Endothelial cell of umbilical vein (primary cell): ENCODE data around the gene SOHLH2. TPM values are rescaled to one million over a fixed set of nuclear protein-coding genes. Genes with fewer than 3 reads are reported as not detected.

Source experiments
- BruUV-seq: library from RNA; stranded (reverse); fragments of 400-500 nt; replicated peaks from 2 replicates; lab custom pipeline; 2021; lab: Mats Ljungman, UMichigan
- CTCF ChIA-PET: fragments of 300-600, 350-600 bp; sonication (Branson Sonifier 250); formaldehyde crosslinking; loops from one replicate; lab custom pipeline; 2021; ENCODE audit warnings: antibody characterized with exemption, inconsistent platforms; lab: Charles Lee
- POLR2A ChIA-PET: fragments of 300-600, 350-600 bp; sonication (Branson Sonifier 250); formaldehyde crosslinking; loops from one replicate; lab custom pipeline; 2021; ENCODE audit warnings: antibody characterized with exemption, inconsistent platforms; lab: Charles Lee
- DNase-seq: peaks from one replicate; pipeline ENCODE4 v3.0.0-alpha.2; 2011; ENCODE audit warnings: low read depth, low spot score
- FAIRE-seq: peaks from 2 replicates; lab custom pipeline; 2011; peaks lifted over from hg19 to GRCh38; lab: Jason Lieb, UNC
- H2AFZ ChIP-seq: 2 replicates; pipeline ENCODE4 v1.6.0; 2012; ENCODE audit warnings: low read depth, low read length, control low read depth, inconsistent platforms
- H3K27ac ChIP-seq: 2 replicates; pipeline ENCODE4 v1.5.1; 2011; ENCODE audit warnings: low read depth, mild to moderate bottlenecking, control low read depth, low read length, moderate library complexity; ENCODE audit not compliant: insufficient read depth
- H3K27me3 ChIP-seq, 2 experiments: 2 replicates each; pipeline versions ENCODE4 v1.6.0 to v1.6.1; 2011; ENCODE audit warnings: low read length in 2 of 2, mixed read lengths in 1 of 2; ENCODE audit not compliant: control insufficient read depth in 2 of 2, insufficient read depth in 2 of 2
- H3K36me3 ChIP-seq, 2 experiments: 2 replicates in 1 of 2; 3 replicates in 1 of 2; pipeline ENCODE4 v1.5.1; 2011; ENCODE audit warnings: low read length in 2 of 2, mild to moderate bottlenecking in 1 of 2, moderate library complexity in 1 of 2; ENCODE audit not compliant: control insufficient read depth in 2 of 2, insufficient read depth in 2 of 2; ENCODE audit errors: extremely low read depth in 1 of 2
- H3K4me1 ChIP-seq: 3 replicates; pipeline ENCODE4 v1.5.1; 2011; ENCODE audit warnings: mild to moderate bottlenecking, low read length; ENCODE audit not compliant: control insufficient read depth, insufficient read depth; ENCODE audit errors: extremely low read depth
- H3K4me2 ChIP-seq: 2 replicates; pipeline ENCODE4 v1.6.1; 2011; ENCODE audit warnings: low read length, control low read depth, mixed read lengths; ENCODE audit not compliant: insufficient read depth
- H3K4me3 ChIP-seq, 3 experiments: fragments of 200-600 bp in 1 of 3; sonication (generic), shearing (Covaris generic) in 1 of 3; replicated peaks in 1 of 3; 2 replicates each; pipeline ENCODE4 v1.5.1; 2011 to 2016; ENCODE audit warnings: control low read depth in 3 of 3, low read length in 3 of 3, mild to moderate bottlenecking in 2 of 3, inconsistent platforms in 1 of 3, low read depth in 1 of 3, moderate library complexity in 1 of 3; ENCODE audit not compliant: insufficient read depth in 1 of 3
- H3K79me2 ChIP-seq: 2 replicates; pipeline ENCODE4 v1.6.0; 2012; ENCODE audit warnings: low read length, inconsistent platforms; ENCODE audit not compliant: control insufficient read depth, insufficient read depth
- H3K9ac ChIP-seq: replicated peaks from 2 replicates; pipeline ENCODE3; 2011; ENCODE audit warnings: low read length, control low read depth; ENCODE audit not compliant: insufficient read depth; ENCODE audit errors: extremely low read depth
- H3K9me1 ChIP-seq: replicated peaks from 3 replicates; pipeline ENCODE4 v1.6.0; 2011; ENCODE audit warnings: mild to moderate bottlenecking, low read length; ENCODE audit not compliant: control insufficient read depth, insufficient read depth; ENCODE audit errors: extremely low read depth
- H3K9me3 ChIP-seq: replicated peaks from 2 replicates; pipeline ENCODE4 v1.5.1; 2012; ENCODE audit warnings: low read length, inconsistent platforms; ENCODE audit not compliant: control insufficient read depth, insufficient read depth
- H4K20me1 ChIP-seq: replicated peaks from 2 replicates; pipeline ENCODE3; 2011; ENCODE audit warnings: mild to moderate bottlenecking, low read length; ENCODE audit not compliant: control insufficient read depth, insufficient read depth; ENCODE audit errors: extremely low read depth
- CTCF ChIP-seq, 2 donors: IDR thresholded peaks; 1 replicate in 1 of 2; 2 replicates in 1 of 2; pipeline ENCODE4 v1.5.1; 2011; ENCODE audit warnings: low read length in 2 of 2, mild to moderate bottlenecking in 2 of 2, moderate library complexity in 2 of 2, control low read depth in 1 of 2, inconsistent platforms in 1 of 2, low read depth in 1 of 2; ENCODE audit not compliant: insufficient read depth in 1 of 2; ENCODE audit errors: extremely low read depth in 1 of 2
- EZH2 ChIP-seq: IDR thresholded peaks from 2 replicates; pipeline ENCODE4 v1.6.1; 2012; ENCODE audit warnings: borderline replicate concordance, low read depth, mild to moderate bottlenecking, moderate library complexity, low read length, inconsistent platforms; ENCODE audit not compliant: severe bottlenecking
- FOS ChIP-seq: IDR thresholded peaks from 2 replicates; pipeline ENCODE4 v1.6.1; 2011; ENCODE audit warnings: mild to moderate bottlenecking, low read length, moderate library complexity, borderline replicate concordance; ENCODE audit not compliant: insufficient read depth
- GATA2 ChIP-seq: IDR thresholded peaks from 2 replicates; pipeline ENCODE4 v1.7.0; 2011; ENCODE audit warnings: low read depth, mild to moderate bottlenecking, moderate library complexity, mixed read lengths, low read length; ENCODE audit not compliant: insufficient read length, insufficient read depth
- JUN ChIP-seq: IDR thresholded peaks from 2 replicates; pipeline ENCODE4 v1.6.1; 2011; ENCODE audit warnings: borderline replicate concordance, low read depth; ENCODE audit not compliant: insufficient read length, insufficient read depth
- MAX ChIP-seq: IDR thresholded peaks from 2 replicates; pipeline ENCODE4 v1.6.1; 2011; ENCODE audit not compliant: insufficient read depth, insufficient read length
- MYC ChIP-seq: IDR thresholded peaks from one replicate; pipeline ENCODE4 v1.6.1; 2011; ENCODE audit warnings: mild to moderate bottlenecking, low read depth, low read length
- POLR2A ChIP-seq: IDR thresholded peaks from 2 replicates; pipeline ENCODE4 v1.6.1; 2012; ENCODE audit warnings: low read depth, mild to moderate bottlenecking, control low read depth, low read length
- POLR2AphosphoS5 ChIP-seq: IDR thresholded peaks from 2 replicates; pipeline ENCODE4 v1.6.1; 2012; ENCODE audit warnings: low read depth, mild to moderate bottlenecking, control low read depth, low read length, moderate library complexity; ENCODE audit not compliant: insufficient read depth
- dilution Hi-C: fragments of 300-500 bp; cut with MboI; formaldehyde crosslinking; loops from one replicate; pipeline ENCODE4 v1.15.0; 2019; ENCODE audit warnings: low sequenced_read_pairs; ENCODE audit not compliant: extremely low pct_ligation_motif_present
- intact Hi-C: fragments of 100-400 bp; cut with micrococcal nuclease; formaldehyde crosslinking; loops from one replicate; pipeline ENCODE4 v1.10.0; 2022
- polyA plus RNA-seq, 4 experiments: library from polyadenylated mRNA; depleted of rRNA in 3 of 4; stranded (reverse) in 3 of 4; unstranded in 1 of 4; fragments of >200 nt; gene quantifications; 2 replicates each; pipeline versions ENCODE4 v1.2.1 to v1.2.3, GENCODE V29; 2011 to 2012; ENCODE audit warnings: missing spikeins in 1 of 4
- total RNA-seq: library from RNA; stranded (reverse); gene quantifications from 2 replicates; pipeline ENCODE4 v1.2.3, GENCODE V29; 2021

The SOHLH2 gene
- total and polyA plus RNA-seq, 2 donors (not counting 3 experiments of a cell fraction or from before 2014, with no cell fraction given): 0.11 to 0.55 TPM

GRCh38 chr13:36248700-36249099 is 34.3 kb upstream of the SOHLH2 start:
- no peaks in the 10 kb centered on the region for H3K27me3 ChIP-seq
- no TSS peak for BruUV-seq
- FAIRE-seq (no peak), DNase-seq (no peak)
- H2AFZ ChIP-seq: no peak overlapping the region
- no peaks in the 10 kb centered on the region for H3K36me3 ChIP-seq
- intact Hi-C loops (no loop called here), dilution Hi-C loops (no loop called here)
- H3K4me1 ChIP-seq: no peaks in the 10 kb centered on the region
- H3K27ac ChIP-seq: no peak overlapping the region
- H3K9me1 ChIP-seq: no peaks in the 10 kb centered on the region
- TF ChIP-seq MAX (no peak), FOS (no peak), CTCF (IDR thresholded peaks at IDR 0.05; ENCODE audit: extremely low read depth in 1 of 2, insufficient read depth in 1 of 2, low read depth in 1 of 2, low read length in 2 of 2) (no peak), GATA2 (no peak)
- no peaks in the 10 kb centered on the region for H3K9me3 ChIP-seq
- no peaks in the 10 kb centered on the region for H4K20me1 ChIP-seq
- ChIA-PET POLR2A (no interaction called here), CTCF (no interaction called here)
- H3K4me3 ChIP-seq: no peak overlapping the region
- H3K4me2 ChIP-seq: no peak overlapping the region
- no peak overlapping the region for H3K9ac ChIP-seq
- no peaks in the 10 kb centered on the region for H3K79me2 ChIP-seq

GRCh38 chr13:36244990-36245389 is 30.6 kb upstream of the SOHLH2 start:
- Histone ChIP-seq H3K4me1 (no peaks in the 10 kb centered on the region), H3K27me3 (no peaks in the 10 kb centered on the region), H4K20me1 (no peaks in the 10 kb centered on the region), H3K4me3 (no peak overlapping the region), H3K27ac (no peak overlapping the region), H3K79me2 (no peaks in the 10 kb centered on the region), H3K9ac (no peak overlapping the region), H3K4me2 (no peak overlapping the region), H3K9me3 (no peaks in the 10 kb centered on the region), H2AFZ (no peak overlapping the region), H3K9me1 (no peaks in the 10 kb centered on the region), H3K36me3 (no peaks in the 10 kb centered on the region)
- intact Hi-C loops: no loop called here
- POLR2A ChIA-PET: no interaction called here
- no peak for DNase-seq
- no TSS peak for BruUV-seq
- dilution Hi-C loops: no loop called here
- no peak for FAIRE-seq
- CTCF ChIA-PET: interaction anchor here (1.2 kb wide), 1 partner anchor 266 kb away, joined by 4 read pairs; no protein-coding TSS in a partner anchor
- TF ChIP-seq POLR2AphosphoS5: no peak
- no peak for TF ChIP-seq MYC
- no peak for TF ChIP-seq CTCF (IDR thresholded peaks at IDR 0.05; ENCODE audit: extremely low read depth in 1 of 2, insufficient read depth in 1 of 2, low read depth in 1 of 2, low read length in 2 of 2)
- TF ChIP-seq FOS: no peak
- no peak for TF ChIP-seq POLR2A
- no peak for TF ChIP-seq JUN
- TF ChIP-seq EZH2: no peak
